CD14-positive monocyte (primary cell): ENCODE measurements around the gene POLR2C. TPM values are rescaled to one million over a fixed set of nuclear protein-coding genes. Genes with fewer than 3 reads are reported as not detected.

Experiments used
- DNase-seq, 3 donors: peaks; one replicate each; pipeline ENCODE4 v3.0.0-alpha.2; 2011 to 2022
- H2AFZ ChIP-seq: 2 replicates; pipeline ENCODE4 v1.6.0; 2012; ENCODE audit warnings: mild to moderate bottlenecking, low read depth, low read length, inconsistent platforms; ENCODE audit not compliant: insufficient read depth, poor library complexity, severe bottlenecking
- H3K27ac ChIP-seq, 2 donors: 1 replicate in 1 of 2; 2 replicates in 1 of 2; pipeline ENCODE4 v1.5.1; 2012 to 2013; ENCODE audit warnings: low read length in 2 of 2, control low read depth in 1 of 2, inconsistent platforms in 1 of 2, low read depth in 1 of 2, mild to moderate bottlenecking in 1 of 2
- H3K27me3 ChIP-seq, 2 donors: one replicate each; pipeline versions ENCODE4 v1.6.0 to v1.6.1; 2011 to 2013; ENCODE audit warnings: low read length in 2 of 2; ENCODE audit not compliant: control insufficient read depth in 2 of 2, insufficient read depth in 2 of 2
- H3K36me3 ChIP-seq, 2 donors: replicated peaks in 1 of 2; 1 replicate in 1 of 2; 2 replicates in 1 of 2; pipeline versions ENCODE4 v1.5.1 to v1.6.1; 2012 to 2013; ENCODE audit warnings: low read length in 2 of 2, control low read depth in 1 of 2, inconsistent platforms in 1 of 2, mild to moderate bottlenecking in 1 of 2; ENCODE audit not compliant: insufficient read depth in 2 of 2, control insufficient read depth in 1 of 2
- H3K4me1 ChIP-seq, 2 donors: 1 replicate in 1 of 2; 2 replicates in 1 of 2; pipeline versions ENCODE4 v1.5.1 to v1.6.1; 2012 to 2013; ENCODE audit warnings: low read length in 2 of 2, control low read depth in 1 of 2, inconsistent platforms in 1 of 2, mild to moderate bottlenecking in 1 of 2, moderate library complexity in 1 of 2; ENCODE audit not compliant: insufficient read depth in 2 of 2, control insufficient read depth in 1 of 2
- H3K4me2 ChIP-seq: replicated peaks from 2 replicates; pipeline ENCODE3; 2012; ENCODE audit warnings: low read length, moderate library complexity, mild to moderate bottlenecking; ENCODE audit not compliant: poor library complexity, severe bottlenecking; ENCODE audit errors: extremely low read depth
- H3K4me3 ChIP-seq, 3 experiments: fragments of 200-600 bp in 1 of 3; sonication (generic) in 1 of 3; replicated peaks in 1 of 3; 1 replicate in 2 of 3; 2 replicates in 1 of 3; pipeline ENCODE4 v1.5.1; 2011 to 2013; ENCODE audit warnings: low read length in 3 of 3, mild to moderate bottlenecking in 3 of 3, control low read depth in 2 of 3, low read depth in 2 of 3, inconsistent platforms in 1 of 3, moderate library complexity in 1 of 3
- H3K79me2 ChIP-seq: 2 replicates; pipeline ENCODE4 v1.6.0; 2012; ENCODE audit warnings: mild to moderate bottlenecking, control low read depth, inconsistent platforms, low read length, moderate library complexity; ENCODE audit not compliant: insufficient read depth
- H3K9ac ChIP-seq: 2 replicates; pipeline ENCODE4 v1.6.0; 2017; ENCODE audit warnings: low read length, mild to moderate bottlenecking; ENCODE audit not compliant: insufficient read depth, poor library complexity, severe bottlenecking
- H3K9me3 ChIP-seq, 2 donors: replicated peaks in 1 of 2; 1 replicate in 1 of 2; 2 replicates in 1 of 2; pipeline versions ENCODE4 v1.5.1 to v1.6.1; 2012 to 2013; ENCODE audit warnings: low read length in 2 of 2, control low read depth in 1 of 2; ENCODE audit not compliant: control insufficient read depth in 1 of 2, insufficient read depth in 1 of 2
- H4K20me1 ChIP-seq: 2 replicates; pipeline ENCODE4 v1.6.0; 2012; ENCODE audit warnings: mild to moderate bottlenecking, low read length, control low read depth, moderate library complexity; ENCODE audit not compliant: insufficient read depth
- H3K27ac Mint-ChIP-seq, 7 donors: one replicate each; pipeline ENCODE4 v1.8.0; 2020; ENCODE audit warnings: mild to moderate bottlenecking in 7 of 7, mixed read lengths in 7 of 7, moderate library complexity in 6 of 7, inconsistent platforms in 2 of 7
- H3K27me3 Mint-ChIP-seq, 3 donors: one replicate each; pipeline ENCODE4 v1.8.0; 2021 to 2022; ENCODE audit warnings: low read depth in 3 of 3, mild to moderate bottlenecking in 3 of 3, mixed read lengths in 3 of 3, moderate library complexity in 3 of 3, inconsistent platforms in 1 of 3
- H3K36me3 Mint-ChIP-seq, 2 donors: one replicate each; pipeline ENCODE4 v1.8.0; 2020; ENCODE audit warnings: mixed read lengths in 2 of 2, inconsistent platforms in 1 of 2, mild to moderate bottlenecking in 1 of 2
- H3K4me1 Mint-ChIP-seq: one replicate; pipeline ENCODE4 v1.8.0; 2020; ENCODE audit warnings: mild to moderate bottlenecking, mixed read lengths
- H3K4me3 Mint-ChIP-seq, 2 donors: one replicate each; pipeline ENCODE4 v1.8.0; 2020; ENCODE audit warnings: mild to moderate bottlenecking in 2 of 2, mixed read lengths in 2 of 2, moderate library complexity in 1 of 2
- H3K9me3 Mint-ChIP-seq, 7 donors: one replicate each; pipeline ENCODE4 v1.8.0; 2020 to 2022; ENCODE audit warnings: mixed read lengths in 7 of 7, mild to moderate bottlenecking in 6 of 7, moderate library complexity in 6 of 7, inconsistent platforms in 2 of 7
- CTCF ChIP-seq: fragments of 200-600 bp; IDR thresholded peaks from one replicate; pipeline ENCODE4 v1.8.0; 2022; ENCODE audit warnings: antibody characterized with exemption, mild to moderate bottlenecking
- WGBS: methylation state at CpG from one replicate; pipeline ENCODE4 v1.1.5; 2013; ENCODE audit warnings: missing lambda C conversion rate; ENCODE audit not compliant: insufficient coverage; 5-methylcytosine and 5-hydroxymethylcytosine counted together
- intact Hi-C, 2 donors: fragments of 100-400 bp; cut with micrococcal nuclease; formaldehyde crosslinking; loops; one replicate each; pipeline versions ENCODE4 v1.15.0 to v1.15.1; 2023
- polyA plus RNA-seq, 3 donors: library from polyadenylated mRNA; depleted of rRNA in 1 of 3; unstranded in 2 of 3; stranded (reverse) in 1 of 3; fragments of 300-500 nt in 2 of 3; fragments of >200 nt in 1 of 3; fragmentation: Illumina TruSeq in 2 of 3; gene quantifications; 1 replicate in 2 of 3; 2 replicates in 1 of 3; pipeline ENCODE4 v1.2.3, GENCODE V29; 2012 to 2021

Gene POLR2C
- polyA plus RNA-seq, 3 donors: 22.6 to 51.3 (median 24.4) TPM

GRCh38 chr16:57419506-57419905, 43.0 kb upstream of the POLR2C start:
- H3K36me3 ChIP-seq: no peaks in the 10 kb centered on the region
- H3K9me3 ChIP-seq: no peaks in the 10 kb centered on the region
- H4K20me1 ChIP-seq: no peaks in the 10 kb centered on the region
- H3K27me3 Mint-ChIP-seq: peaks cover 5 to 8% (median 7%) of the 10 kb centered on the region in 3 donors
- H3K27ac Mint-ChIP-seq: peak overlapping the region in 2 of 7 donors; percentile 62 to 72
- no peaks in the 10 kb centered on the region for H3K36me3 Mint-ChIP-seq
- H2AFZ ChIP-seq: peak overlapping the region; percentile 96
- H3K4me3 ChIP-seq: no peak overlapping the region
- intact Hi-C loops: no loop called here
- peaks cover 19% of the 10 kb centered on the region for H3K4me1 Mint-ChIP-seq
- H3K4me1 ChIP-seq: peaks cover 20 to 24% of the 10 kb centered on the region in 2 donors
- no peaks in the 10 kb centered on the region for H3K27me3 ChIP-seq
- peak overlapping the region in 1 of 2 donors; percentile 43 for H3K27ac ChIP-seq
- 72% methylated on average over 3 of the region's 6 CpGs for WGBS
- H3K4me2 ChIP-seq: peak overlapping the region; percentile 85
- DNase-seq: no peak
- no peak for TF ChIP-seq CTCF
- no peak overlapping the region for H3K4me3 Mint-ChIP-seq
- H3K9me3 Mint-ChIP-seq: peaks cover 0 to 2% (median 0%) of the 10 kb centered on the region in 7 donors
- H3K79me2 ChIP-seq: no peaks in the 10 kb centered on the region
- H3K9ac ChIP-seq: peak overlapping the region; percentile 65

- Histone ChIP-seq H3K4me2 (no peak overlapping the region), H3K27me3 (no peaks in the 10 kb centered on the region), H4K20me1 (no peaks in the 10 kb centered on the region), H3K9ac (no peak overlapping the region), H3K27ac (no peak overlapping the region), H3K9me3 (no peaks in the 10 kb centered on the region), H3K4me1 (peaks cover 9 to 12% of the 10 kb centered on the region in 2 donors), H3K79me2 (no peaks in the 10 kb centered on the region), H2AFZ (no peak overlapping the region), H3K4me3 (no peak overlapping the region), H3K36me3 (peaks cover 5 to 10% of the 10 kb centered on the region in 2 donors)
- Mint-ChIP-seq H3K4me1 (peaks cover 11% of the 10 kb centered on the region), H3K9me3 (peaks cover 0 to 2% (median 0%) of the 10 kb centered on the region in 7 donors), H3K27ac (no peak overlapping the region), H3K27me3 (peaks cover 2 to 3% (median 2%) of the 10 kb centered on the region in 3 donors), H3K36me3 (peaks cover 4 to 13% of the 10 kb centered on the region in 2 donors), H3K4me3 (no peak overlapping the region)
- DNase-seq: peak in 1 of 3 donors; percentile 17
- TF ChIP-seq CTCF: peak; percentile 23
- WGBS: 95% methylated on average over 4 of the region's 10 CpGs
- intact Hi-C loops: no loop called here
Measured at GRCh38 chr16:57422026-57422944, 40.2 kb upstream of the POLR2C start.
